DND-41 (cell line): ENCODE measurements around the gene FGFR3.

Experiments used
- EZH2 ChIP-seq: IDR thresholded peaks from 3 replicates; pipeline ENCODE4 v1.6.1; 2012; ENCODE audit warnings: borderline replicate concordance, low read depth, mild to moderate bottlenecking, moderate library complexity, low read length, inconsistent platforms; ENCODE audit not compliant: severe bottlenecking
- TF ChIP-seq, protein P1 (sequence below): IDR thresholded peaks from 2 replicates; pipeline ENCODE4 v1.5.1; 2012; ENCODE audit warnings: borderline replicate concordance, low read length, moderate library complexity, mild to moderate bottlenecking; ENCODE audit not compliant: poor library complexity, severe bottlenecking; ENCODE audit errors: extremely low read depth

DNA sequence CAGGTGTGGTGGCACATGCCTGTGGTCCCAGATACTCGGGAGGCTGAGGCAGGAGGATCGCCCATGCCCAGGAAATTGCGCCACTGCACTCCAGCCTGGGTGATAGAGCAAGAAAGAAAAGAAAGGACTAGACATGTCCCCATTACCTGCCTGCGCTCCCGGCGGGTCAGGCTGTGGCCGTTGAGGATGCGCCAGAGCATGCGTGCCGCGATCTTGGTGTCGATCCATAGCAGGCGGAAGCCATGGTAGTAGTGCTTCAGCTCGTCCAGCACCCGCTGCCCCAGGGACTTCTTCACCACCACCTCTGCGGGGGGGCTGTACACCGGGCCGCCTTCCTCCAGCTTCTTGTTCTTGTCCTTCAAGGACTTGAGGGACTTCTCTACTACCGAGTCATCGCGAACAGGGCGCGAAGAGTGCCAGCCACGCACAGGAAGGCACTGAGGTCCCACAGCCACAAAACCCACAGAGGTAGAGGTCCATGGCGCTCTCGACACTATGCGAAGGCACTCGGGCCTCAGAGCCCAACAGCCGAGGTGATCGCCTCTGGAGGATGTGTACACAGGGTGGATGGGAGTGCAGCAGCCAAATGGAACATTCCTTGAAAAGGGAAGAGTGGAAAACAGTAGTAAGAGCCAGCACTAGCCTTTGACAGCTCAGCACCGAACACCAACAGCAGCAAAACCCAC lies 48.3 kb downstream of the FGFR3 start:
- TF ChIP-seq, protein P1, sequence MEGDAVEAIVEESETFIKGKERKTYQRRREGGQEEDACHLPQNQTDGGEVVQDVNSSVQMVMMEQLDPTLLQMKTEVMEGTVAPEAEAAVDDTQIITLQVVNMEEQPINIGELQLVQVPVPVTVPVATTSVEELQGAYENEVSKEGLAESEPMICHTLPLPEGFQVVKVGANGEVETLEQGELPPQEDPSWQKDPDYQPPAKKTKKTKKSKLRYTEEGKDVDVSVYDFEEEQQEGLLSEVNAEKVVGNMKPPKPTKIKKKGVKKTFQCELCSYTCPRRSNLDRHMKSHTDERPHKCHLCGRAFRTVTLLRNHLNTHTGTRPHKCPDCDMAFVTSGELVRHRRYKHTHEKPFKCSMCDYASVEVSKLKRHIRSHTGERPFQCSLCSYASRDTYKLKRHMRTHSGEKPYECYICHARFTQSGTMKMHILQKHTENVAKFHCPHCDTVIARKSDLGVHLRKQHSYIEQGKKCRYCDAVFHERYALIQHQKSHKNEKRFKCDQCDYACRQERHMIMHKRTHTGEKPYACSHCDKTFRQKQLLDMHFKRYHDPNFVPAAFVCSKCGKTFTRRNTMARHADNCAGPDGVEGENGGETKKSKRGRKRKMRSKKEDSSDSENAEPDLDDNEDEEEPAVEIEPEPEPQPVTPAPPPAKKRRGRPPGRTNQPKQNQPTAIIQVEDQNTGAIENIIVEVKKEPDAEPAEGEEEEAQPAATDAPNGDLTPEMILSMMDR = no peak
- TF ChIP-seq EZH2 = no peak
